Spleen (tissue), 11 donors: ENCODE measurements around the gene NDUFS3. TPM values are rescaled to one million over a fixed set of nuclear protein-coding genes. Genes with fewer than 3 reads are reported as not detected.

ENCODE experiments used
- DNase-seq: peaks from one replicate; pipeline ENCODE4 v3.0.0-alpha.2; 2020
- H3K27ac ChIP-seq, 8 donors: fragments of 200-600 bp; sonication (generic) in 7 of 8; 1 replicate in 4 of 8; 2 replicates in 4 of 8; pipeline versions ENCODE4 v1.5.0 to v1.8.0; 2016 to 2021; ENCODE audit warnings: inconsistent platforms in 4 of 8, mild to moderate bottlenecking in 4 of 8, moderate library complexity in 1 of 8
- H3K27me3 ChIP-seq, 7 donors: fragments of 200-600 bp; sonication (generic) in 6 of 7; replicated peaks in 1 of 7; 1 replicate in 4 of 7; 2 replicates in 3 of 7; pipeline versions ENCODE4 v1.5.0 to v1.8.0; 2016 to 2021; ENCODE audit warnings: inconsistent platforms in 3 of 7, mild to moderate bottlenecking in 1 of 7
- H3K36me3 ChIP-seq, 6 donors: fragments of 200-600 bp; sonication (generic) in 5 of 6; 1 replicate in 4 of 6; 2 replicates in 2 of 6; pipeline versions ENCODE4 v1.5.0 to v1.8.0; 2016 to 2021; ENCODE audit warnings: inconsistent platforms in 2 of 6
- H3K4me1 ChIP-seq, 6 donors: fragments of 200-600 bp; sonication (generic) in 5 of 6; 1 replicate in 3 of 6; 2 replicates in 3 of 6; pipeline versions ENCODE4 v1.5.0 to v1.8.0; 2016 to 2021; ENCODE audit warnings: inconsistent platforms in 3 of 6
- H3K4me3 ChIP-seq, 8 donors: fragments of 200-600 bp; sonication (generic) in 7 of 8; 1 replicate in 4 of 8; 2 replicates in 4 of 8; pipeline versions ENCODE4 v1.5.0 to v1.8.0; 2016 to 2021; ENCODE audit warnings: inconsistent platforms in 4 of 8, mild to moderate bottlenecking in 4 of 8, moderate library complexity in 2 of 8
- H3K9me3 ChIP-seq, 8 donors: fragments of 200-600 bp; sonication (generic) in 7 of 8; 1 replicate in 4 of 8; 2 replicates in 4 of 8; pipeline versions ENCODE4 v1.5.0 to v1.8.0; 2016 to 2021; ENCODE audit warnings: inconsistent platforms in 4 of 8
- CTCF ChIP-seq, 11 experiments: fragments of 200-600 bp in 7 of 11; fragments of 450-650 bp in 4 of 11; sonication (generic) in 4 of 11; IDR thresholded peaks in 8 of 11; conservative IDR thresholded peaks in 3 of 11; 1 replicate in 7 of 11; 2 replicates in 4 of 11; pipeline versions ENCODE4 v1.4.0 to v1.8.0; 2016 to 2021; ENCODE audit warnings: antibody characterized with exemption in 11 of 11, inconsistent platforms in 4 of 11, mild to moderate bottlenecking in 1 of 11
- POLR2A ChIP-seq, 3 donors: fragments of 450-650 bp; IDR thresholded peaks; one replicate each; pipeline ENCODE4 v1.5.1; 2017; ENCODE audit warnings: antibody characterized with exemption in 3 of 3, mild to moderate bottlenecking in 1 of 3
- POLR2AphosphoS5 ChIP-seq, 3 donors: sonication (generic); formaldehyde crosslinking; IDR thresholded peaks; one replicate each; pipeline ENCODE4 v1.5.1; 2017; ENCODE audit warnings: antibody characterized with exemption in 3 of 3
- WGBS, 5 donors: extraction: QIAGEN DNeasy Blood & Tissue Kit in 3 of 5; methylation state at CpG; one replicate each; pipeline versions ENCODE4 v1.1.5 to v1.1.7; 2013 to 2018; 5-methylcytosine and 5-hydroxymethylcytosine counted together
- intact Hi-C: fragments of 100-400 bp; cut with DNase I; formaldehyde crosslinking; loops from one replicate; pipeline ENCODE4 v1.15.0; 2023; ENCODE audit warnings: low total_unique reads
- polyA plus RNA-seq, 3 donors: library from polyadenylated mRNA; stranded (reverse); fragments of 200-250 nt; gene quantifications; one replicate each; pipeline ENCODE4 v1.2.1, GENCODE V29; 2013
- total RNA-seq, 7 donors: library from RNA; depleted of rRNA in 3 of 7; stranded (reverse); fragments of >200 nt in 3 of 7; fragmentation: NEBNext Ultra II Directional in 4 of 7; extraction: Animal tissue kit (Norgen Biotek cat#: 25700) in 4 of 7; gene quantifications; one replicate each; pipeline versions ENCODE4 v1.1.0 to v1.2.1, GENCODE V29; 2016 to 2021
- donor health status: healthy with polysubstance abuse.
- donor health status: DM: no; HTN: no; CAD: no; lungs with moderate emphysema.
- donor health status: DM: no; HTN: no; CAD: no.
- donor health status: Bipolar disorder and iron deficiency.
- donor health status: healthy.
- donor health status: DM: no; HTN: no; CAD: no.
- donor health status: DM: yes; HTN: yes; CAD: no.

Gene NDUFS3
- total and polyA plus RNA-seq, 10 donors, result 53.1 to 141 (median 69.6) TPM

- Histone ChIP-seq H3K4me3 (no peak overlapping the region), H3K9me3 (no peaks in the 10 kb centered on the region), H3K27me3 (no peaks in the 10 kb centered on the region), H3K4me1 (peaks cover 0 to 67% (median 12%) of the 10 kb centered on the region in 6 donors), H3K36me3 (peaks cover 9 to 86% (median 61%) of the 10 kb centered on the region in 6 donors), H3K27ac (no peak overlapping the region)
- WGBS, 5 donors, result 76 to 97% (median 96%) methylated on average over 1 of the region's 1 CpG
- TF ChIP-seq POLR2AphosphoS5 (IDR thresholded peaks at IDR 0.05), result no peak
- no peak for TF ChIP-seq CTCF (IDR thresholded peaks at IDR 0.05 in 8 of 11, conservative IDR thresholded peaks at IDR 0.05 in 3 of 11)
- TF ChIP-seq POLR2A (IDR thresholded peaks at IDR 0.05), result no peak
- no peak for DNase-seq
- intact Hi-C loops, result no loop called here
These were observed 7.0 kb upstream of the NDUFS3 start for GRCh38 chr11:47571895-47572294.

GRCh38 chr11:47572715-47573255 lies 6.1 kb upstream of the NDUFS3 start:
- Histone ChIP-seq H3K27ac (no peak overlapping the region), H3K36me3 (peaks cover 9 to 95% (median 63%) of the 10 kb centered on the region in 6 donors), H3K9me3 (no peaks in the 10 kb centered on the region), H3K4me3 (no peak overlapping the region), H3K27me3 (no peaks in the 10 kb centered on the region), H3K4me1 (peaks cover 9 to 67% (median 19%) of the 10 kb centered on the region in 6 donors)
- WGBS, 5 donors, result 56 to 84% (median 81%) methylated on average over 6 to 8 of the region's 8 CpGs
- TF ChIP-seq CTCF (IDR thresholded peaks at IDR 0.05 in 8 of 11, conservative IDR thresholded peaks at IDR 0.05 in 3 of 11) (no peak), POLR2A (IDR thresholded peaks at IDR 0.05) (no peak), POLR2AphosphoS5 (IDR thresholded peaks at IDR 0.05) (no peak)
- DNase-seq, result no peak
- intact Hi-C loops, result no loop called here

GRCh38 chr11:47573321-47573720 lies 5.6 kb upstream of the NDUFS3 start:
- peak; percentile 56 for DNase-seq
- H3K36me3 ChIP-seq, result peaks cover 9 to 95% (median 63%) of the 10 kb centered on the region in 6 donors

More at GRCh38 chr11:47573321-47573720, 5.6 kb upstream of the NDUFS3 start:
- Histone ChIP-seq H3K9me3 (no peaks in the 10 kb centered on the region), H3K27me3 (no peaks in the 10 kb centered on the region), H3K4me1 (peaks cover 13 to 72% (median 24%) of the 10 kb centered on the region in 6 donors), H3K27ac (no peak overlapping the region), H3K4me3 (no peak overlapping the region)
- TF ChIP-seq POLR2A (IDR thresholded peaks at IDR 0.05), result no peak
- TF ChIP-seq POLR2AphosphoS5 (IDR thresholded peaks at IDR 0.05), result no peak
- TF ChIP-seq CTCF (IDR thresholded peaks at IDR 0.05 in 8 of 11, conservative IDR thresholded peaks at IDR 0.05 in 3 of 11), result no peak
- 88 to 96% (median 94%) methylated on average over 10 to 11 of the region's 11 CpGs for WGBS, 5 donors
- intact Hi-C loops, result no loop called here
